WTC11 (cell line): ENCODE results near the gene C12orf43. TPM values are rescaled to one million over a fixed set of nuclear protein-coding genes. Genes with fewer than 3 reads are reported as not detected.

Experiments
- ATAC-seq: fragments of 200-7000 bp; cut with Tn5 transposase; 2 replicates; pipeline ENCODE4 v1.10.0; 2021; ENCODE audit warnings: mild to moderate bottlenecking, moderate library complexity
- CTCF ChIA-PET: fragments of 300-600 bp; sonication (Branson Sonifier 250); formaldehyde crosslinking; loops from one replicate; lab custom pipeline; 2021; ENCODE audit warnings: antibody characterized with exemption; lab: Charles Lee
- POLR2A ChIA-PET: fragments of 350-600 bp; sonication (Branson Sonifier 250); formaldehyde crosslinking; loops from one replicate; lab custom pipeline; 2021; ENCODE audit warnings: antibody characterized with exemption; lab: Charles Lee
- DNase-seq: peaks from one replicate; pipeline ENCODE4 v3.0.0; 2021; ENCODE audit warnings: low spot score
- H3K27ac Mint-ChIP-seq: 2 replicates; pipeline ENCODE4 v1.8.0; 2021; ENCODE audit warnings: mixed read lengths
- H3K27me3 Mint-ChIP-seq: 2 replicates; pipeline ENCODE4 v1.8.0; 2021; ENCODE audit warnings: low read depth, mild to moderate bottlenecking, moderate library complexity, mixed read lengths
- H3K36me3 Mint-ChIP-seq: 2 replicates; pipeline ENCODE4 v1.8.0; 2021; ENCODE audit warnings: mixed read lengths
- H3K4me1 Mint-ChIP-seq: 2 replicates; pipeline ENCODE4 v1.8.0; 2022; ENCODE audit warnings: mixed read lengths
- H3K4me3 Mint-ChIP-seq: 2 replicates; pipeline ENCODE4 v1.8.0; 2021; ENCODE audit warnings: mild to moderate bottlenecking, moderate library complexity, mixed read lengths
- H3K9me3 Mint-ChIP-seq: 2 replicates; pipeline ENCODE4 v1.8.0; 2021; ENCODE audit warnings: mixed read lengths
- AR ChIP-seq: fragments of 250-450 bp; sonication (Bioruptor Pico); IDR thresholded peaks from 2 replicates; pipeline ENCODE4 v1.9.0; 2021; ENCODE audit warnings: mild to moderate bottlenecking
- CREB1 ChIP-seq: sonication (generic); formaldehyde crosslinking; IDR thresholded peaks from 2 replicates; pipeline ENCODE4 v1.8.0; 2023; ENCODE audit warnings: mild to moderate bottlenecking, missing genetic modification reagents
- FOXJ3 ChIP-seq: sonication (generic); formaldehyde crosslinking; IDR thresholded peaks from 2 replicates; pipeline ENCODE4 v1.9.0; 2021; ENCODE audit warnings: missing genetic modification reagents, mild to moderate bottlenecking, borderline replicate concordance
- GTF2I ChIP-seq: fragments of 250-450 bp; sonication (Bioruptor Pico); conservative IDR thresholded peaks from 2 replicates; pipeline ENCODE4 v1.4.0; 2021; ENCODE audit warnings: mild to moderate bottlenecking
- JUN ChIP-seq: sonication (generic); formaldehyde crosslinking; IDR thresholded peaks from 2 replicates; pipeline ENCODE4 v1.8.0; 2023; ENCODE audit warnings: mild to moderate bottlenecking, missing genetic modification reagents
- KAT7 ChIP-seq: sonication (generic); formaldehyde crosslinking; IDR thresholded peaks from 2 replicates; pipeline ENCODE4 v1.8.1; 2023; ENCODE audit warnings: missing genetic modification reagents, mild to moderate bottlenecking, borderline replicate concordance
- NFYB ChIP-seq: sonication (generic); formaldehyde crosslinking; conservative IDR thresholded peaks from 2 replicates; pipeline ENCODE4 v1.8.0; 2022; ENCODE audit warnings: low read depth, missing genetic modification reagents
- NR1H2 ChIP-seq: sonication (generic); formaldehyde crosslinking; IDR thresholded peaks from 2 replicates; pipeline ENCODE4 v1.9.0; 2021; ENCODE audit warnings: mild to moderate bottlenecking, moderate library complexity, missing genetic modification reagents
- PRRX2 ChIP-seq: fragments of 250-450 bp; sonication (Bioruptor Pico); IDR thresholded peaks from 2 replicates; pipeline ENCODE4 v1.8.0; 2021; ENCODE audit warnings: mild to moderate bottlenecking
- STAT6 ChIP-seq: sonication (generic); formaldehyde crosslinking; conservative IDR thresholded peaks from 2 replicates; pipeline ENCODE4 v1.8.1; 2023; ENCODE audit warnings: mild to moderate bottlenecking, low read depth, missing genetic modification reagents, moderate library complexity
- USF1 ChIP-seq: sonication (generic); formaldehyde crosslinking; IDR thresholded peaks from 2 replicates; pipeline ENCODE4 v1.8.0; 2022; ENCODE audit warnings: mild to moderate bottlenecking, missing genetic modification reagents
- ZBTB21 ChIP-seq: sonication (generic); formaldehyde crosslinking; IDR thresholded peaks from 2 replicates; pipeline ENCODE4 v1.8.1; 2023; ENCODE audit warnings: mild to moderate bottlenecking, missing genetic modification reagents, borderline replicate concordance
- ZNF263 ChIP-seq: sonication (generic); formaldehyde crosslinking; IDR thresholded peaks from 2 replicates; pipeline ENCODE4 v1.8.1; 2022; ENCODE audit warnings: low read depth, mild to moderate bottlenecking, moderate library complexity, missing genetic modification reagents
- ZNF317 ChIP-seq: sonication (generic); formaldehyde crosslinking; IDR thresholded peaks from 2 replicates; pipeline ENCODE4 v1.8.1; 2023; ENCODE audit warnings: low read depth, mild to moderate bottlenecking, moderate library complexity, missing genetic modification reagents, borderline replicate concordance
- ZNF396 ChIP-seq: fragments of 250-450 bp; sonication (Bioruptor Pico); IDR thresholded peaks from 2 replicates; pipeline ENCODE4 v1.8.0; 2021; ENCODE audit warnings: mild to moderate bottlenecking, moderate library complexity, borderline replicate concordance
- ZNF423 ChIP-seq: fragments of 250-450 bp; sonication (Bioruptor Pico); IDR thresholded peaks from 2 replicates; pipeline ENCODE4 v2.1.2; 2022; ENCODE audit warnings: mild to moderate bottlenecking, moderate library complexity
- ZNF512 ChIP-seq: sonication (generic); formaldehyde crosslinking; IDR thresholded peaks from 2 replicates; pipeline ENCODE4 v1.8.1; 2022; ENCODE audit warnings: missing genetic modification reagents, borderline replicate concordance
- total RNA-seq: library from RNA; stranded (reverse); gene quantifications from 3 replicates; pipeline ENCODE4 v1.2.3, GENCODE V29; 2021
- TF ChIP-seq, protein P1 (sequence below): sonication (generic); formaldehyde crosslinking; IDR thresholded peaks from 2 replicates; pipeline ENCODE4 v1.8.1; 2023; ENCODE audit warnings: mild to moderate bottlenecking, missing genetic modification reagents

C12orf43 gene
- total RNA-seq, 1 experiment from 2014 or later, result 20.7 TPM

DNA sequence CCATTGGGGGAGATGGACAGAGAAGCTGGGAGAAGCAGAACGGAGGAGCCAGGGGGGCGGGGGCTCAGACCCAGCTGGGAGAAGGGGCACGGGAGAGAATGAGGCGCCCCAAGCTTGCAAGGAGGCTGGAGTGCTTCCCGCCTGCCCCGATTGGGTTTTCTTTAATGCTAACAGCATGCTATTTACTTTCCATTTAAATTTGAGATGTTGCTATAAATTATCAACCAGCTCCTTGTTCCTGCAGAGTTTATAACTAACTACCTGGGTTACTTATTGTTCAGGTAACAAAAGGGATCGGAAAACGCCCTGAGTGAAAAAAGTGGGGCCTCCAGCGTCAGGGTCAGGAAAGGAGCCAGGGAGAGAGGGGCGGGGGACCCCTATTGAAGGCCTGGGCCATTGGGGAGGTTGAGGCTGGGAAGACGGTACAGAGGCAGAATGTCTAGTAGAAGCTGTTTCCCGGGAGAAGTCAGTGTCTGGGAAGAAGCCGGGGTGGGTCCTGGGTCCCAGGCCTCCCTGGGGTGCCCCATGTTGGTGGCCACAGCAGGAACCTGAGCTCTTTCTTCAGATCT lies 35.4 kb downstream of the C12orf43 start (continued):
- no peak for TF ChIP-seq CREB1
- TF ChIP-seq ZNF423 (CRISPR knock-in tag), result no peak
- no peak for TF ChIP-seq ZNF263
- no peak for TF ChIP-seq NR1H2 (CRISPR knock-in tag)
- no peak for TF ChIP-seq AR
- no peak for TF ChIP-seq KAT7 (CRISPR knock-in tag)
- no peak for TF ChIP-seq USF1

GRCh38 chr12:120979862-120980696 lies 36.2 kb downstream of the C12orf43 start:
- TF ChIP-seq GTF2I (CRISPR knock-in tag) (no peak), ZBTB21 (CRISPR knock-in tag) (no peak), PRRX2 (CRISPR knock-in tag) (no peak), ZNF396 (no peak), JUN (CRISPR knock-in tag) (no peak), ZNF423 (CRISPR knock-in tag) (no peak), ZNF317 (CRISPR knock-in tag) (no peak), NFYB (CRISPR knock-in tag) (no peak), ZNF512 (CRISPR knock-in tag) (no peak), STAT6 (no peak), FOXJ3 (no peak)
- TF ChIP-seq, protein P1, sequence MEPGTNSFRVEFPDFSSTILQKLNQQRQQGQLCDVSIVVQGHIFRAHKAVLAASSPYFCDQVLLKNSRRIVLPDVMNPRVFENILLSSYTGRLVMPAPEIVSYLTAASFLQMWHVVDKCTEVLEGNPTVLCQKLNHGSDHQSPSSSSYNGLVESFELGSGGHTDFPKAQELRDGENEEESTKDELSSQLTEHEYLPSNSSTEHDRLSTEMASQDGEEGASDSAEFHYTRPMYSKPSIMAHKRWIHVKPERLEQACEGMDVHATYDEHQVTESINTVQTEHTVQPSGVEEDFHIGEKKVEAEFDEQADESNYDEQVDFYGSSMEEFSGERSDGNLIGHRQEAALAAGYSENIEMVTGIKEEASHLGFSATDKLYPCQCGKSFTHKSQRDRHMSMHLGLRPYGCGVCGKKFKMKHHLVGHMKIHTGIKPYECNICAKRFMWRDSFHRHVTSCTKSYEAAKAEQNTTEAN (CRISPR knock-in tag), result no peak
- Mint-ChIP-seq H3K27ac (no peak overlapping the region), H3K4me1 (peaks cover 17% of the 10 kb centered on the region), H3K36me3 (no peaks in the 10 kb centered on the region), H3K4me3 (no peak overlapping the region), H3K9me3 (no peaks in the 10 kb centered on the region), H3K27me3 (no peaks in the 10 kb centered on the region)
- ATAC-seq (peak; percentile 55), DNase-seq (peak; percentile 38)
- ChIA-PET CTCF (interaction anchor here (0.8 to 4.6 kb wide), 5 partner anchors 8 to 331 kb away, joined by 3 to 35 read pairs (median 6); no protein-coding TSS in a partner anchor), POLR2A (no interaction called here)
